NCI-H345 treated with DMSO at 0.1 percent for 48 hours (cell line): Measurements from ENCODE around the gene ADIPOR2.
"Not testable (repeated sequence)": the region's sequence is repeated elsewhere in the genome, so short reads cannot be mapped to it uniquely, and the experiment has no call there.

Source experiments
- DNase-seq: peaks from one replicate; lab custom pipeline; 2025; ENCODE audit not compliant: unreplicated experiment; lab: John Stamatoyannopoulos, UW

Gene ADIPOR2

DNA sequence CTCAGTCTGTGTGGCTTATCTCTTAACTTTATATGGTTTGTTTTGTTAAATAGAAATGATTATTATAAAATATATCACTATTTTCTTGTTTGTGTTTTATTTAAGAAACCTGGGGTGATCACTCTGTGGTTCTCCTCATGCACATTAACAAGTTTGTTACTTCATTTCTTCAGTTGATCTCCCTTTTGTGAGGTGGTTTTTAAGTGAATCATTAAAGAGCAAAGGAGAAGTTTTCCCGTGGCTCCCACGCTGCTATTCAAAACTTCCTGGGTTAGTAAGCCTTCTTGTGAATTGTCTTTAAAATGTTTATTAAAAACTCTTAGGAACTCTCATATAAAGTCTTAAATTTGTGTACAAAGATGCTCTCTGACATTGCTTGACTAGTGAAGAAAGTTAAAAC, 11.8 kb downstream of the ADIPOR2 start:
- DNase-seq, result no peak

DNA sequence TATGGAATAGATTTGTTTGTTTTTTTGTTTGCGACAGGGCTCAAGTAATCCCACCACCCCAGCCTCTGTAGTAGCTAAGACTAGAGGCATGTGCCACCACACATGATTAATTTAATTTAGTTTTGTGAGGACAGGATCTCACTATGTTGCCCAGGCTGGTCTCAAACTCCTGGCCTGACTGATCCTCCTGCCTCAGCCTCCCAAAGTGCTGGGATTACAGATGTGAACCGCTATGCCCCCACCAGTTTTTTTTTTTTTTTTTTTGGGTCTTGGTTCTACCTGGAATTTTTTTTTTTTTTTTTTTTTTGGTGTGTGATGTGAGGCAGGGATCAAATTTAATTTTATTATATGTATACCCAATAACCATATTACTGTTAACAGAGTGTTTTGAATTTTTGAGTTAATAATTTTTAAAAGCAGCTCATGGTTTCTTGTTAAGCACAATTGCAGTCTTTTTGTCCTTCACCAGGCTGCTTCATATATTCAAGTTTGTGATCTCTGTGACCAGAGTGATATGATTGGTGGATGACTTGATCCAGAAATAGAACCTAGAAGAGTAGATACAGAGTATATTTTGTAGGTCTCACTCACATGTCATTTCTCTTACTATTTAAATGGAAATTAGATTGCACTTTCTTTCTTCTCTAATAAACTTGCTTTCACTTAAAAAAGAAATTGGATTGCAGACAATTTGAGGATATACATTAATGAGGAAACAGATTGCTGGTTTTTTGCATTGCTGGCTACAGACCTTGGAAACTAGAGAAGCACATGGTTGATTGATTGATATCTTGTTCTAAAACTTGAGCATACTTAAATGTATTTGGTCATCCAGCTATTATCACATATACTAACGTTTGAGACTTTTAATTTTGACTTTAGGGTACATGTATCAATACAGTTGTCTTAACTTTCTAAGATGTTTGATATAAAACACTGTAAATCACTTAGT, 13.2 kb downstream of the ADIPOR2 start:
- no peak for DNase-seq

DNA sequence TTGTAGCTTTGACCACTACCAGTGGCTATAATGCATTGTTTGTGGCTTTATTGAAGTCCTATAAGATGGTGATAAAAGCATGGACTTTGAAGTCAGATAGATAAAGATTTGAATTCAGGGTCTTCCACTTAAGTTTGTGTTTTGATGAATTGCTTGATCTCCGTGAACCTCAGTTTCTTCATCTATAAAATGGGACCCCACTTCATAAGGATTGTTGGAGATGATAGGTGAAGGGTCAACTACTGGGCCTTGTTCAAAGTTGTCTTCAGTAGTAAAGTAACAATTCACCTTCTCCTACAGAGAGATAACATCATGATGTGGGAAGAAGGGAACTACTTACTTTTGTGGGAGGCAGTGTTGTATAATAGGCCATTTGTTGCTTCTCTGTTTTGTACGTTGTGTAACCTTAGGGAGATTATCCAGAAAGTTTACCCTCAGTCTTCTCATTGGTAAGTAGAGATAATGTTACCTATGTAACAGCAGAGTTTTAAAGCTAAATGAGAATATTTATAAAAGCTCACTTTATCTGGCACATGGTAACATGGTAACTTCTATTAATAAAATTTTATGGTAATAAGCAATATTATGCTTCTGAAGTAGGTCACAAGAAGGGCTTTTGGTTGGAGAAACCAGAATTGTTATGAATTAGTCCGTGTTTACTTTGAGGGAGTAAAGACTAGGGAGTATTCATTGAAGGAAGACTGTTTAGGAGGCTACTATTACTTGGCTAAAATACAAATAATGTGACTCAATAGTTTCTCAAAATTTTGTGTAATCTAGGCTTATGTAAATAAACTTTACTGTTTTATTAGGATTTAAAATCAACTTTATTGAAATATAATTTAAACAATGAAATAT, 15.1 kb downstream of the ADIPOR2 start:
- DNase-seq, result no peak

DNA sequence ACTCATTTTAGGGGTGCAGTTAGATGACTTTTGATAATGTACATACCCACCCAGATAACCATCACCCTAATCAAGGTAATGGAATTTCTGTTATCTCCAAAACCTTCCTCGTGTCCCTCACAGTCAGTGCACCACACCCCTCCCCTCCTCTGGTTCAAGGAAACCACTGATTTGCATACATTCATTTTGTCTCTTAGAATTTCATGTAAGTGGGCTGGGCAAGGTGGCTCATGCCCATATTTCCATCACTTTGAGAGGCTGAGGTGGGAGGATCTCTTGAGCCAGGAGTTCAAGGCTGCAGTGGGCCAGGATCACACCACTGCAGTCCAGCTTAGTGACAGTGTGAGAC, 15.7 kb downstream of the ADIPOR2 start:
- DNase-seq, result no peak

DNA sequence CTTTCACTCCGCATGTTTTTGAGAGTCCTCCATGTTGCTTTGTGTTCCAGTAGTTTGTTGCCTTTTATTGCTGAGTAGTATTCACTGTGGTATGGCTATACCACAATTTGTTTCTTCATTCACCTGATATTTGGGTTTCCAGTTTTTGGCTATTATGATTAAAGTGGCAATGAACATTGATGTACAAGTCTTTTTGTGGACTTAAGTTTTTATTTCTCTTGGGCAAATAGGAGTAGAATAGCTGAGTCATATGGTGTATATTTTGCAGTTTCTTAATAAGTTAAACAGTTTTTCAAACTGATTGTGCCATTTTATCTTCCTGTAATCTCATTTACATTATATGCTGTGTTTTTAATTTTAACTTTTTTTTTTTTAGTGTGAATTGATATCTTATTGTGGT, 16.2 kb downstream of the ADIPOR2 start:
- no peak for DNase-seq

DNA sequence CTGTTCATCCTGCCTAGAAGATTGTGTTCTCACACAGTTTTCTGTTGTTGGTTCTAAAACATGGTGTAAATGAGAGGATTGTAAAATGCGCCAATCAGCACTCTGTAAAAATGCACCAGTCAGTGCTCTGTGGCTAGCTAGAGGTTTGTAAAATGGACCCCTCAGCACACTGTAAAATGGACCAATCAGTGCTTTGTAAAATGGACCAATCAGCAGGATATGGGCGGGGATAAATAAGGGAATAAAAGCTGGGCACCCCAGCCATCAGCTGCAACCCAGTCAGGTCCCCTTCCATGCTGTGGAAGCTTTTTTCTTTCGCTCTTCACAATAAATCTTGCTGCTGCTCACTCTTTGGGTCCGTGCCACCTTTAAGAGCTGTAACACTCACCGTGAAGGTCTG, 19.1 kb downstream of the ADIPOR2 start:
- DNase-seq, result not testable (repeated sequence)

DNA sequence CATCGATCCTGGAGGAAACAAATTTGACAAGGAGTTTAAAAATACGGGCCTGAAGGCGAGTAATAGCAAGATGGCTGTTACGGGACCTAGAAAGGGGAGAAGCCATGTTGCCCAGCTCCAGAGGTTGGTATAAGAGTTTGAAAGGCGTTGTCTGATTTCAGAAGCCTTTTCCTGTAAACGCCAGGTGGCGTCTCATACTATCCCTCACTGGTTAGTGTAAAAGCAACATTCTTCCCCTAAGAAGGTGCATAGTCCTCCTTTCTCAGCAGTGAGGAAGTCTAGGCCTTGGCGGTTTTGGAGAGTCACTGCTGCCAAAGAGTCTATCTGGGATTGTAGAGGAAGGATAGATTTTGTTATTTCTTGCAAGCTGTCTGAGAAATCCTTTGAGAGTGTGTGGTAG, 20.0 kb downstream of the ADIPOR2 start:
- DNase-seq, result not testable (repeated sequence)

DNA sequence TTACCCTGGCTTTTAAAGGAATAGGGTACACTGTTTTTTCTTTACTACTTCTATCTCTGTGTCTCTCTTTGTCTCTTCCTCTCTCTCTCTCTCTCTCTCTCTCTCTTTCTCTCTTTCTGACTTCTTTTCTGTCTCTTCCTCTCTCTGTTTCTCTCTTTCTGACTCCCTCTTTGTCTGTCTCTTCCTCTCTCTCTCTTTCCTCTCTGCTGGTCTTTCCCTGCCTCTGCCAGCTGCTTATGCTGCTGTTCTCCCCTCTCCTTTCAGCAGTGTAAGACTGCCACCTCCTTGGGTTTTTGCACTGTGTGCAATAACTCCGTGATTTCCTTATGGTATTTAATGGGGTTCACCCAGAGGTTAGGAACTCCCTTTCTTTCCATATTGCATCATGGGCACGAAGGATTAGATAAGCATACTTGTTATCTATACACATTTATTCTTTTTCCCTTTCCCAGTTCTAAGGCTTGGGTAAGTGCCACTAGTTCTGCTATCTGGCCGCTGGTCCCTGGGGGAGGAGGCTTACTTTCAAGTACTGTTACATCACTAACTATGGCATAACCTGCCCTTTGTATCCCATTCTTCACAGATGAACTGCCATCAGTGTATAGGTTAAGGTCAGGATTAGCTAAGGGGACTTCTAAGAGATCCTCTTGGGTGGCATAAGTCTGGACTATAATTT, 20.8 kb downstream of the ADIPOR2 start:
- not testable (repeated sequence) for DNase-seq

DNA sequence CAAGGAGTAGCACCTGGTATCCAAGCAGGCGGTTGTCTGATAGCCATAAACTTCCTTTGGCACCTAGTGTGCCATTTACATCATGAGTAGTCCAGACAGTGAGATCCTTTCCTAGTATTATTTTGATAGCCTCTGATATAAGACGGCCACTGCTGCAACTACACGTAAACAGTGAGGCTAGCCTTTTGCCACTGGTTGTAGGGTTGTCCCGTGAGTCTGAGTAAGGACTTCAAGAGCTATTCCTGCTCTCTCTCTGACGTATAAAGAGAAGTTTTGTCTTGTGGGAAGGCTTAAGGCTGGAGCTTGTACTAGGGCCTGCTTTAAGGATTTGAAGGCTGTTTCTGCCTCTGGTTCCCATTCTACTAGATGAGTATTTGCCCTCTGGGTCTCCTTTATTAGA, 21.4 kb downstream of the ADIPOR2 start:
- DNase-seq, result not testable (repeated sequence)

DNA sequence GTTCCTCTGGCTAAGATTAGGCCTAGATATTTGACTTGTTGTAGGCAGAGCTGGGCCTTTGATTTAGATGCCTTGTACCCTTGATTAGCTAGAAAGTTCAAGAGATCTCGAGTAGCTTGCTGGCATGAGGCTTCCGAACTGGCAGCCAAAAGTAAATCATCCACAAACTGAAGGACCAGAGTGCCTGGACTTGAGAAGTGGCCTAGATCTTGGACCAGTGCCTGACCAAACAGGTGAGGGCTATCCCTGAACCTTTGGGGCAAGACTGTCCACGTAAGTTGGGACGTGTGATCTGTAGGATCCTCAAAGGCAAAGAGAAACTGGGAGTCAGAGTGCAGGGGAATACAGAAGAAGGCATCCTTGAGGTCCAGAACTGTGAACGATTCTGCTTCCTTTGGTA, 22.0 kb downstream of the ADIPOR2 start:
- DNase-seq, result not testable (repeated sequence)

DNA sequence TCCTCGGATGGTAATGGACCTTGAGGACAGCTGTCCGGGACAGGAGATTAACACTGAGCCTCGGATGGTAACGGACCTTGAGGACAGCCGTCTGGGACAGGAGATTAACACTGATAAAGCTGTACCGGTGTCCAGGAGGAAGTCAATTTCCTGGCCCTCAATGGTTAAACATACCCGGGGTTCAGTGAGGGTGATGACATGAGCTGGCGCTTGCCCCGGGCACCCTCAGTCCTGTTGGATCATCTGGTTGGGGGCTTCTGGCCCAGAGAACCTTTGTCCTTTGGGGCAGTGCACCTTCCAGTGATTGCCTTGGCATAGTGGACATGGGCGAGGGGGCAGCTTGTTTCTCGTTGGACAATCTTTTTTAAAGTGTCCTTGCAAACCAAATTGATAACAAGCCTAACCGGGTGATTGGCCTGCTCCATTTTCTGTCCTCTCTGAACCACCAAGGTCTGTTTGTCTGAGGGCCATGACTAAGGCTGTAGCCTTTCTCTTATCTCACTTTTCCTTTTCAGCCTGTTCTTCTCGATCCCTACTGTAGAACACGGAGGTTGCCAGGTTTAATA, 23.0 kb downstream of the ADIPOR2 start:
- DNase-seq, result not testable (repeated sequence)

DNA sequence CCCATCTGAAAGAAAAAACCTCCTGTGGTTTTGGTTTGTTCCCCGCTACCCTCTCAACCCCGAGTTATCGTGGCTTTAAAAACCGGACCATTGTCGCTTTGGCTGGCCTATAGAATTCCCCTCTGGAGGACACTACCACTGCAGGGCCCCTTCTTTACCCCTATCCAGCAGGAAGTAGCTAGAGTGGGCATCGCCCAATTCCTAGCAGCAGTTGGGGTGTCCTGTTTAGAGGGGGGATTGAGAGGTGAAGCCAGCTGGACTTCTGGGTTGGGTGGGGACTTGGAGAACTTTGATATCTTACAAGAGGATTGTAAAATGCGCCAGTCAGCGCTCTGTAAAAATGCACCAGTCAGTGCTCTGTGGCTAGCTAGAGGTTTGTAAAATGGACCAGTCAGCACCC, 24.6 kb downstream of the ADIPOR2 start:
- not testable (repeated sequence) for DNase-seq

DNA sequence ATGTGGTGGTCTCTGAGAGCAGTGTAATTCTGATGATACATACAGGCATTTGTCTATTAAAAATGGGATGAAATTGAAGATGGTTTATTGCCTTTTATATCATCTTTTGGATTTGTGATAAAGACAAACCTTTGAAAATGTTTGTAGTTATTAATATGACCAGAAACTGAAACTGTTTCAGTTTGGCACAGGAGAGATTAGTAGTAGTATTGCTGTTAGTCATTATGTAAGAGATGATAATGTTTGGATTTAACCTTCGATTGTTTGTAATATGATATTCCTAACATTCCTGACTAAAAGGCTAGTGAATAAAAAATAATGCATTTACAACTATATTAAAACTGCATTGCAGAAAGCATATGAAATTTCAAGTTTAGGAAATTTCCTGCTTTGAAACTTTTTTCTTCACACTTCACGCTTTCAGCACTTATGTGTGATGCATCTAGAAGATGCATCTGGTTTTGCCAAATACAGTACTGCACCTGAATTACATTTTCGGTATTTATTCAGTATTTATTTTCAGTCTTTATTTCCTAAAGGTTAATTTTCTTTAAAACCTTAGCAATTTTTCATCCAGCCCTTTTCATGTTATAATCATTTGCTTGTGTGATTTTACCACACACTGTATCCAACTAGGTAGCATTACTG, 25.5 kb downstream of the ADIPOR2 start:
- no peak for DNase-seq

DNA sequence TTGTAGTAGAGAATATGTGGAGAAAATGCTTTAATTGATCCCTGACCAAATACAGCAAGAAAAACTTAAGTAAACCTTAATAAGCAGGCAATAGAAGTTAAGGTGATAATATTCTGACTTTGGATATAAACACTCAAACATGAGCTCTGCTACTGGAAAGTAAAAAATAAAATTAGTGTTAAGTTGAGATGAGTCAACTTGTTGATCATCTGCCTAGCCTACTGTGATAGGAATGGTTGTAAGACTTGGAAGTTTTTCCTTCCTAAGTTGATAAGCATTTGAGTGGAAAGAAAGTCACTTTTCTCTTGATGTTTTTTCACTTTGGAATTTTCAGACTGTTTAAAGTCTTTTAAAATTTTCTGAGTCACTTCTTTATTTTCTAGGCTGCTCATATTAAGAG, 26.0 kb downstream of the ADIPOR2 start:
- DNase-seq, result no peak

DNA sequence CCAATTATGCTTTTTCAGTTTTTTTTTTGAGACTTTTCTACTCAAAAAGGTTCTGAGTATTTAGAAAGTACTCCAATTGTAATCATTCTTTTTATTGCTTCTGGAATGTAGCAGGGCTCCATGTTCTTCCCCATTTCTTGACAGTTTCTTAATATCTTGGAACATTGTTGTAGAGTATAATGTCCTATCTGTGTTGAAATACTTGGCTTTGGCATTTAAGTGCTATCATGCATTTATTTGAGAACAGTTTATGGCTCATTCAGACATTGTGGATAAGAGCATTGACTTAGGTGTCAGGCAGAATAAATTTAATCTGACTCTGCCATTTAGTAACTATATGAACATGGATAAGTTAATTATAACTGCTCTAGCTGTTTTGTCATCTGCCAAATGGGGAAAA, 28.3 kb downstream of the ADIPOR2 start:
- DNase-seq, result no peak

DNA sequence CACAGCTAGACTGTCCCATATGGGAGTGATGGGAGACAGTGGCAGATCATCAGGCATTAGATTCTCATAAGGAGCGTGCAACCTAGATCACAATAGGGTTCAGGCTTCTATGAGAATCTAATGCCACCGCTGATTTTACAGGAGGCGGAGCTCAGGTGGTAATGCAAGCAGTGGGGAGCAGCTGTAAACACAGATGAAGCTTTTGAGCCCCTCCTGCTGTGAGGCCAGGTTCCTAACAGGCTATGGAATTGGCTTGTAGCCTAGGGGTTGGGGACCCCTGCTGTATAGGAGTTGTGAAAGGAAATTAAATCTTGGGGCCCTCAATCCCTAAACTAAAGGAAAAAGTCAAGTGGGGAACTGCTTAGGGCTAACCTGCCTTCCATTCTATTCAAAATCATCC, 29.6 kb downstream of the ADIPOR2 start:
- DNase-seq, result no peak

DNA sequence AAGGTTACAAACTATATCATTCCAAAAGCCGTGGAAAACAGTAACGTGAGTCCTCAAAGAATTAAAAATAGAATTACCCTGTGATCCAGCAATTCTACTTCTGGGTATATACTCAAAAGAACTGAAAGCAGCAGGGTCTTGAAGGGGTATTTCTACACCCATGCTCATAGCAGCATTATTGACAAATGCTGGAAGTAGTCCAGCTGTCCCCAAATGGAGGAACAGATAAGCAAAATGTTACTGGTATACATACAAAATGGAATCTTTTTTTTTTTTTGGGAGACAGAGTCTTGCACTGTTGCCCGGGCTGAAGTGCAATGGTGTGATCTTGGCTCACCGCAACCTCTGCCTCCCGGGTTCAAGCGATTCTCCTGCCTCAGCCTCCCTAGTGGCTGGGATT, 32.9 kb downstream of the ADIPOR2 start:
- DNase-seq, result no peak

DNA sequence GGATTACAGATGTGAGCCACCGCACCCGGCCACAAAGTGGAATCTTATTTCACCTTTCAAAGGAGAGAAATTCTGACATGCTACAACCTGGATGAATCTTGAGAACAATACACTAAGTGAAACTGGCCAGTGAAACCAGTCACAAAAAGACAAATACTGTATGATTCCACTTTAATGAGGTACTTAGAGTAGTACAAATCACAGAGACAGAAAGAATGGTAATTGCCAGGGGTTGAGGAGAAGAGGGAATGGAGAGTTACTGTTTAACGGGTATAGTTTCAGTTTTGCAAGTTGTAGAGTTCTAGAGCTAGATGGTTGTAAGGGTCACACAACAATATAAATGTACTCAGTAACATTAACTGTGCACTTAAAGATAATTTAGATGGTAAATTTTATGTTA, 33.4 kb downstream of the ADIPOR2 start:
- DNase-seq, result no peak

DNA sequence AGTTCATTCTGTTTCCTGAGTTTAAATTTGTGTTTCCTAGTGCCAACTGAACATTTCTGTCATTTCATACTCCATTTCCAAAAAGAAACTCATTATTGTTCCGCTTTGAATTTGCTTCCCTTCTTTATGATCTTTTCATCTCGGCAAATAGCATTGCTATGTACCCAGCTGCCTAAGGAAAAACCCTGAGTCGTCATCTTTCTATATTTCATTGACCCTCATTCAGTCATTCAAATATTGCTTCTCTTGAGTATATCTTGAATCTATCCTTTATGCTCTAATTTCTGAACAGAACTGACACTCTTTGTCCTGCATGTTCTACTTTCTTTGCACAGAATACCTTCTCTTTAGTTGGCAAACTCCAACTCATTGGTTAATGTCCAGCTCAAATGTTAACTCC, 35.9 kb downstream of the ADIPOR2 start:
- no peak for DNase-seq

DNA sequence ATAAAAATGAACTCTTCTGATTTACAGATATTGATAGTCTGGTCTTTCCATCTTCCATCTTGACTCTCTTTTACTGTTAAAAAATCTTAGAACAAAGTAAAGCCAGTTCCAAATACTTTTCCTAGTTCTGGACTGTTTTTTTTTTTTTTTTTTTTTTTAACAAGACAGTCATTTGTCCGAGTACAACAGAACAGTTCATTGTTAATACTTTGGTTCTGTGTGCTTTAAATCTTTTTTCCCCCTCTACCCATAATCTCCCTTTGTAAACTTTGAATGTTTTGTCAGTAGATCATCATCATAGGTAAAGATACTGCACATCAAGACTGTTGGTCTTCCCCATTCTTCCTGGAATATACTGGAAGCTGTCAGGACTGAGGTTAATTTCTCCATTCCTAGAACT, 38.0 kb downstream of the ADIPOR2 start:
- no peak for DNase-seq
